Measurements from ENCODE around the gene DYNLT4.
"Not testable (repeated sequence)": the region's sequence is repeated elsewhere in the genome, so short reads cannot be mapped to it uniquely, and the experiment has no call there.

The DYNLT4 gene

GRCh38 chr1:44808938-44809917 is 2.1 kb upstream of the DYNLT4 start:
- peak; percentile 89 for DNase-seq (ENCODE audit: low read depth)

GRCh38 chr1:44808063-44808937 is 1.1 kb upstream of the DYNLT4 start, which contains the start of gene BTBD19:
Gene BTBD19 (plus strand): TSS chr1:44808523. CDS start chr1:44808821, 298 bp downstream.
- DNase-seq (ENCODE audit: low read depth), result peak; percentile 78

GRCh38 chr1:44807364-44808062 is 362 bp upstream of the DYNLT4 start:
- DNase-seq (ENCODE audit: low read depth), result peak; percentile 82

GRCh38 chr1:44806025-44806703 is 987 bp downstream of the DYNLT4 start:
- no peak for DNase-seq (ENCODE audit: low read depth)

- no peak for DNase-seq (ENCODE audit: low read depth)
Measured at GRCh38 chr1:44805311-44806024, 1.7 kb downstream of the DYNLT4 start.

- no peak for DNase-seq (ENCODE audit: low read depth)
Measured at GRCh38 chr1:44803312-44804095, 3.6 kb downstream of the DYNLT4 start.

- no peak for DNase-seq (ENCODE audit: low read depth)
Measured at GRCh38 chr1:44803062-44803311, 4.2 kb downstream of the DYNLT4 start.

- no peak for DNase-seq (ENCODE audit: low read depth)
Measured at GRCh38 chr1:44802306-44803061, 4.7 kb downstream of the DYNLT4 start.

GRCh38 chr1:44801491-44802305 is 5.5 kb downstream of the DYNLT4 start:
- peak; percentile 51 for DNase-seq (ENCODE audit: low read depth)

GRCh38 chr1:44799770-44800584 is 7.2 kb downstream of the DYNLT4 start, which contains the start of gene PLK3:
Gene PLK3 (plus strand): TSS chr1:44800377. CDS start chr1:44800464, 87 bp downstream.
- DNase-seq (ENCODE audit: low read depth), result peak; percentile 98

- no peak for DNase-seq (ENCODE audit: low read depth)
Measured at GRCh38 chr1:44798481-44799365, 8.4 kb downstream of the DYNLT4 start.

GRCh38 chr1:44797886-44798285 is 9.3 kb downstream of the DYNLT4 start:
- DNase-seq (ENCODE audit: low read depth), result not testable (repeated sequence)

- no peak for DNase-seq (ENCODE audit: low read depth)
Measured at GRCh38 chr1:44792736-44793502, 14.2 kb downstream of the DYNLT4 start.

GRCh38 chr1:44790968-44791801 is 16.0 kb downstream of the DYNLT4 start:
- DNase-seq (ENCODE audit: low read depth), result no peak
